NT2/D1 (cell line): ENCODE data around the gene RWDD3.

Experiments
- SUZ12 ChIP-seq: IDR thresholded peaks from 2 replicates; pipeline ENCODE4 v1.6.1; 2011; ENCODE audit not compliant: insufficient read length, insufficient read depth; ENCODE audit errors: extremely low read depth
- YY1 ChIP-seq: IDR thresholded peaks from 2 replicates; pipeline ENCODE4 v1.6.1; 2011; ENCODE audit not compliant: insufficient read length, insufficient read depth
- ZNF274 ChIP-seq: IDR thresholded peaks from 2 replicates; pipeline ENCODE4 v1.6.1; 2011; ENCODE audit warnings: mild to moderate bottlenecking, low read depth, low read length

- no peak for TF ChIP-seq SUZ12
- TF ChIP-seq ZNF274: no peak
- no peak for TF ChIP-seq YY1
Observed at GRCh38 chr1:95221306-95221705, 12.7 kb upstream of the RWDD3 start.
